AML-193 (cell line): ENCODE measurements around the gene DPRX.

Experiments
- DNase-seq, 2 experiments: peaks; one replicate each; lab custom pipeline; 2025; lab: John Stamatoyannopoulos, UW

Gene DPRX

DNA sequence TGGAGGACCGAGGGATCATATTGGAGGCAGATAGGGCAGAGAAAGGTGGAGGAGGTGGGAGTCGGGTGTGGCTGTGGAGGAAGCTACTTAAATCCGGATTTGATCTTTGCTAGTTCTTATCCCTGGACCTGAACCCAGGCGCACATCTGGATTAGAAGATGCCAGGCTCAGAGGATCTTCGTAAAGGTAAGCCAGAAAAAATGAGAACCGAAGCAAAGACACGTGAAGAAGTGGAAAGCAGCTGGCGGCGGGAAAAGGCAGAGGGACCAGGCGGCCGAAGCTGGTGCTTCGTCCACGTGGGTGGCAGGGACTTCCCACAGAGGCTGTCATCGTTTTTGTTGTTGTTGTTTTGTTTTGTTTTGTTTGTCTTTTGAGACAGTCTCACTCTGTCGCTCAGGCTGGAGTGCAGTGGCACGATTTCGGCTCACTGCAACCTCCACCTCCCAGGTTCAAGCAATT, at the start of gene DPRX:
Gene DPRX (plus strand): TSS at position 51 of the 459 bp plus-strand sequence. CDS start 108 bp downstream, at position 159.
- no peak for DNase-seq

DNA sequence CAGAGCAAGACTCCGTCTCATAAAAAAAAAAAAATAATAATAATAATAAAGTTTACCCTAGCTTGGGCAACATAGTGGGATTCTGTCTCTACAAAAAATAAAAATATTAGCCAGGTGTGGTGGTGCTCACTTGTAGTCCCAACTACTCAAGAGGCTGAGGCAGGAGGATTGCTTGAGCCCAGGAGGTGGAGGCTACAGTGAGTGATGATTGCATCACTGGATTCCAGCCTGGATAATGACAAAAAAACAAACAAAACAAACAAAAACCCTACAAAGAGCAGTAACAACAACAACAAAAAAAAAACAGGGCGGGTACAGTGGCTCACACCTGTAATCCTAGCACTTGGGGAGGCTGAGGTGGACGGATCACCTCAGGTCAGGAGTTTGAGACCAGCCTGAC, 48.6 kb upstream of the DPRX start:
- DNase-seq = no peak

- no peak for DNase-seq
Observed at GRCh38 chr19:53586277-53586691, 45.5 kb upstream of the DPRX start.

GRCh38 chr19:53594811-53595509, 36.8 kb upstream of the DPRX start:
- DNase-seq = no peak

- DNase-seq = no peak
Observed at GRCh38 chr19:53595510-53595867, 36.3 kb upstream of the DPRX start.

DNA sequence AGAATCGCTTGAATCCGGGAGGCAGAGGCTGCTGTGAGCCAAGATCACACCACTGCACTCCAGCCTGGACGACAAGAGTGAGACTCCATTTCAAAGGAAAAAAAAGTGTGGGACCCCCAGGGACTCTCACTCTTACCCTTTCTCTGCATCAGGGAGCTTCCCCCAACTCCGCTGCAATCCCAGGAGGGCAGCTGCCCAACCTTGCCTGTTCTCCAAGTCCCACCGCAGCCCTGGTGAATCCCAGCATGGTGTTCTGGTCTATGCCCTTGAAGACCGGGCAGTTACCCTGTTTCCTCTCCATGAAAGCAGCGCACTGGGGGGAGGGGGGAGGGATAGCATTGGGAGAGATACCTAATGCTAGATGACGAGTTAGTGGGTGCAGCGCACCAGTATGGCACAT, 35.7 kb upstream of the DPRX start:
- no peak for DNase-seq

DNA sequence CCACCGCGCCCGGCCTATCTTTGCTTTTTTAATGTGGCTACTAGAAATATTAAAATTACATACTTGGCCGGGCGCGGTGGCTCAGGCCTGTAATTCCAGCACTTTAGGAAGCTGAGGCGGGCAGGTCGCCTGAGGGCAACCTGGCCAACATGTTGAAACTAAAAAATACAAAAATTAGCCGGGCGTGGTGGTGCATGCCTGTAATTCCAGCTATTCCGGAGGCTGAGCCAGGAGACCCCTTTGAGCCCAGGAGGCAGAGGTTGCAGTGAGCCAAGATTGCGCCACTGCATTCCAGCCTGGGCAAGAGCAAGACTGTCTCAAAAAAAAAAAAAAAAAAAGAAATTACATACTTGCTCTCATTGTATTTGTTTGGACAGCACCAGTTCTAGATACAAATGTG, 34.8 kb upstream of the DPRX start:
- DNase-seq = no peak

DNA sequence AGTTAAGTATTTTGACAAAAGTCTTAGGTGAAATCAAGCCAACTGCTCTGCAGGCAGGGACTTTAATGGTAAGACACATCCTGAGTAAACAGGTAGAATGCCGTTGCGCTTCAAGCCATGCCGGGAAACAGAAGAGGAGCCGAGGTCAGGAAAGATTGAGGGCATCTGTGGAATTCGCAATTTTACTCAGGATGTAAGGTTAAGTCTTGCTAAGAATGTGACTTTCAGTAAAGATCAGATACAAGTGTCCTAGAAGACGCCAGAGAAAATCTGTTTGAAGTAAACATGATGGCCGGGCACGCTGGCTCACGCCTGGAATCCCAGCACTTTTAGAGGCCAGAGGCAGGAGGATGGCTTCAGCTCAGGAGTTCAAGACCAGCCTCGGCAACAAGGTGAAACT, 33.4 kb upstream of the DPRX start:
- DNase-seq = no peak

GRCh38 chr19:53600217-53600616, 31.6 kb upstream of the DPRX start:
- no peak for DNase-seq

GRCh38 chr19:53606031-53606430, 25.8 kb upstream of the DPRX start:
- no peak for DNase-seq

- no peak for DNase-seq
Observed at GRCh38 chr19:53608381-53608780, 23.4 kb upstream of the DPRX start.

DNA sequence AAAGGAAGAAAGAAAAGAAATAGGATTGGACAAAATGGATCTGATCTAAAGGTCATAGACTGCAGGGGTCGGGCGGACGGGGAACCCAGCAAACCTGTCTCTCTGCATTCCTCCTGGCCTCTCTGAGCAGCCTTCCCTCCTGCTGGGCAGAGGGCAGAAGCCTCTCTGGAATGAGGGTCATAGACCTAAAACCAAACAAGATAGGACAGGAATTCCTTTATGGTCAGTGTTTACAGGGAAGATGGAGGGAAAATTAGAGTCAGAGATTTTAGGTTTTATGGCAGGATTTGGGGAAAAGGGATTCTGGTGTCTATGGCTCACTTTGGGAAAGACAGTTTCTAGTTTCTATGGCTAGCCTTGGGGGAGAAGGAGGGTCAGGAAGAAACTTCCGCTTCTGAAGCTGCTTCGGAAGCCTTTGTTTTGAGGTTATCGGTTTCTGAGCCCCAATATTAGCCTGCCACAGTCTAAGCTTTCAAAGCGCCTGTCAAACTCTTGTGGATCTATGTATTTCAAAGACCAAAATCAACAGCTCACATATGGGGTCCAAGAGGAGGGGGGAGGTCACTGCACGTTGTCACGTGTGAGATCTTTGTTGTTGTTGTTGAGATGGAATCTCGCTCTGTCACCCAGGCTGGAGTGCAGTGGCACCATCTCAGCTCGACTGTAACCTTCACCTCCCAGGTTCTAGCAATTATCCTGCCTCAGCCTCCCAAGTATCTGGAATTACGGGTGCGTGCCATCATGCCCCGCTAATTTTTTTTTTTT, 18.9 kb upstream of the DPRX start:
- no peak for DNase-seq

DNA sequence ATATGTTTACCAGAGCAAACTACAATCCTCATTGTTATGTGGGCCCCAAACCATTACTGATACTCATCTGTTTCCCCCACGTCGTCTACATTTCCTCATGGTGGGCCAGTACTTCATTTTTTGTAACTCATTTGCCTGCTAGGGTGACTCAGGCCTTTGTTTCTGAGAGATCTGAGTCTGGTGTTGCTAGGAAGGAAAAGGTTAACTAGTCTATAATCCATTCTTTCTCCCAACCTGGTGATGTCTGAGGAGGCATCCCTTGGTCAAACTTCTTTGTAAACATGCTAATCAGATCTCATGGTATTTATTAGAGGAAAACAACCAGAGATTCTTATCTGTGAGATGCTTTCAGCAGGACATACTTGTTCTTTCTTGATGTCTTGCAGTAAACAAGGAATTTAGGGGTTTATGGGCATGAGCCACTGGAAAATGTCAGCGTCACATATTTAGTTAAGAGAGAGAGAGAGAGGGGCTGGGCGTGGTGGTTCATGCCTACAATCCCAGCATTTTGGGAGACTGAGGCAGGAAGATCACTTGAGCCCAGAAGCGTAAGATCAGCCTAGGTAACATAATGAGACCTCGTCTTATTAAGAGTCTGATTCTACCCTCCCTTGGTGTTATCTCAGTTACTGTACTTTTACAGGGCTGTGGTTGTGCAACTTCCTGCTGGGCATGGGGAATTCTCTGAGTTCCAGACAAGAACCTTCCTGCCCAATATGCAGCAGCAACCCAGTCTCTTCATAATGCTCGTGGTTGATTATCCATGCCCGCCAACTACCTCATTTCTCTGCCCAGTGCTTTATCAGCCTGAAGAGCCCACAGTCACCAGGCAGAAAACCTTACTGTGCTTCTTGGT, 9.7 kb upstream of the DPRX start:
- DNase-seq = no peak

- no peak for DNase-seq
Observed at GRCh38 chr19:53624771-53625545, 6.8 kb upstream of the DPRX start.

- DNase-seq = no peak
Observed at GRCh38 chr19:53626486-53626885, 5.3 kb upstream of the DPRX start.

- DNase-seq = no peak
Observed at GRCh38 chr19:53626976-53627375, 4.8 kb upstream of the DPRX start.

DNA sequence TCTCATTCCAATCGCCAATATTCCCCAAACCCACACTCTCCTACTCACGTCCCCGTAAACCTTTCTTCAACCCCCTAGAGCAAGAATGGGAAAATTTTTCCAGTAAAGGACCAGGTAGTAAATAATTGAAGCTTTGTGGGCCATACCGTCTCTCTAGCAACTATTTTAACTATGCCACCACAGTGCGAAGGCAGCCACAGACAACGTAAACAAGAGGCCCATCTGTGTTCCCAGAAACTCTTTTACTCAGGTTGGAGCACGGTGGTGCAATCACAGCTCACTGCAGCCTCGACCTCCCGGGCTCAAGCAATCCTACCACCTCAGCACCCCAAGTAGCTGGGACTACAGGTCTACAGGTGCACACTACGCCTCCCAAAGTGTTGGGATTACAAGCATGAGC, 3.0 kb downstream of the DPRX start:
- DNase-seq = no peak

DNA sequence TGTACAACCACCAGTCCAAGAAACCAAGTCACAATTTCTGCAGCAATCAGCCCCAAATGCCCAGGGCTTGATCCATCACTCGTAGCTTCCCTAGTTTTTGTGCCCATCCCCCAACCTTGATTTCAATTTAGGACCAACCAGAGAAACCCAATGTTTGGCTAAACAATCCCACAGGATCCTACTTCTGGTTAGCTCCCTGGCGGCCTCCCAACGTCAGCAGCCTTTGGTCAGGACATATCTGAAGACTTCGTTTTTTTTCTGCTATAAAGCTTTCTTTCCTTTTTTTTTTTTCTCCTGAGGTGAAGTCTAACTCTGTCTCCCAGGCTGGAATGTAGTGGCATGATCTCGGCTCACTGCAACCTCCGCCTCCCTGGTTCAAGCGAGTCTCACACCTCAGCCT, 7.7 kb downstream of the DPRX start:
- DNase-seq = no peak

GRCh38 chr19:53642381-53643099, 10.7 kb downstream of the DPRX start:
- DNase-seq = no peak

GRCh38 chr19:53644061-53644816, 12.4 kb downstream of the DPRX start:
- no peak for DNase-seq
